Stimulated activated naive B cell treated with anti-CD40 and anti-IgM and Interleukin-4, amounts not matched to agents 10 μg/mL and 1 μg/mL and 100 μg/mL, for 72 hours (primary cell): ENCODE data around the gene MUSK.

Source experiments
- ATAC-seq, 2 donors: fragments of 150-1000 bp; cut with Tn5 transposase; replicated peaks; 2 replicates each; pipeline ENCODE4 v1.10.0; 2021; ENCODE audit warnings: moderate library complexity in 1 of 2
- DNase-seq: peaks from one replicate; pipeline ENCODE4 v3.0.0; 2021
- H3K27ac Mint-ChIP-seq: one replicate; pipeline ENCODE4 v1.8.0; 2022; ENCODE audit warnings: mild to moderate bottlenecking, mixed read lengths
- H3K27me3 Mint-ChIP-seq, 2 donors: one replicate each; pipeline ENCODE4 v1.8.0; 2022; ENCODE audit warnings: mixed read lengths in 2 of 2
- H3K36me3 Mint-ChIP-seq, 2 donors: one replicate each; pipeline ENCODE4 v1.8.0; 2022; ENCODE audit warnings: mixed read lengths in 2 of 2, mild to moderate bottlenecking in 1 of 2
- H3K4me1 Mint-ChIP-seq, 2 donors: one replicate each; pipeline ENCODE4 v1.8.0; 2022; ENCODE audit warnings: mixed read lengths in 2 of 2, mild to moderate bottlenecking in 1 of 2
- H3K4me3 Mint-ChIP-seq, 2 donors: one replicate each; pipeline ENCODE4 v1.8.0; 2022; ENCODE audit warnings: mild to moderate bottlenecking in 2 of 2, mixed read lengths in 2 of 2, moderate library complexity in 1 of 2
- H3K9me3 Mint-ChIP-seq, 2 donors: one replicate each; pipeline ENCODE4 v1.8.0; 2022; ENCODE audit warnings: mixed read lengths in 2 of 2, mild to moderate bottlenecking in 1 of 2

The MUSK gene

GRCh38 chr9:110788871-110789270 is 120.3 kb downstream of the MUSK start:
- H3K9me3 Mint-ChIP-seq: no peaks in the 10 kb centered on the region
- H3K4me1 Mint-ChIP-seq: no peaks in the 10 kb centered on the region
- H3K36me3 Mint-ChIP-seq: no peaks in the 10 kb centered on the region
- ATAC-seq (no peak), DNase-seq (no peak)
- no peak overlapping the region for H3K27ac Mint-ChIP-seq
- no peaks in the 10 kb centered on the region for H3K27me3 Mint-ChIP-seq
- no peak overlapping the region for H3K4me3 Mint-ChIP-seq

- H3K4me1 Mint-ChIP-seq: no peaks in the 10 kb centered on the region
- no peaks in the 10 kb centered on the region for H3K9me3 Mint-ChIP-seq
- H3K4me3 Mint-ChIP-seq: no peak overlapping the region
- no peaks in the 10 kb centered on the region for H3K36me3 Mint-ChIP-seq
- DNase-seq: no peak
- ATAC-seq: no peak
- H3K27ac Mint-ChIP-seq: no peak overlapping the region
- no peaks in the 10 kb centered on the region for H3K27me3 Mint-ChIP-seq
These were observed 129.0 kb downstream of the MUSK start for GRCh38 chr9:110797611-110798010.

- H3K4me1 Mint-ChIP-seq: no peaks in the 10 kb centered on the region
- DNase-seq (no peak), ATAC-seq (no peak)
- no peaks in the 10 kb centered on the region for H3K27me3 Mint-ChIP-seq
- H3K27ac Mint-ChIP-seq: no peak overlapping the region
- H3K4me3 Mint-ChIP-seq: no peak overlapping the region
- no peaks in the 10 kb centered on the region for H3K9me3 Mint-ChIP-seq
- no peaks in the 10 kb centered on the region for H3K36me3 Mint-ChIP-seq
These were observed 130.8 kb downstream of the MUSK start for GRCh38 chr9:110799396-110799795.

GRCh38 chr9:110801426-110801825 is 132.8 kb downstream of the MUSK start:
- no peak for ATAC-seq
- Mint-ChIP-seq H3K27me3 (no peaks in the 10 kb centered on the region), H3K9me3 (no peaks in the 10 kb centered on the region), H3K36me3 (no peaks in the 10 kb centered on the region), H3K4me1 (no peaks in the 10 kb centered on the region), H3K4me3 (no peak overlapping the region), H3K27ac (no peak overlapping the region)
- DNase-seq: no peak

- Mint-ChIP-seq H3K36me3 (no peaks in the 10 kb centered on the region), H3K27ac (no peak overlapping the region), H3K9me3 (no peaks in the 10 kb centered on the region), H3K4me3 (no peak overlapping the region), H3K27me3 (no peaks in the 10 kb centered on the region), H3K4me1 (no peaks in the 10 kb centered on the region)
- ATAC-seq (no peak), DNase-seq (no peak)
These were observed 133.9 kb downstream of the MUSK start for GRCh38 chr9:110802416-110803035.

- H3K27ac Mint-ChIP-seq: no peak overlapping the region
- no peaks in the 10 kb centered on the region for H3K4me1 Mint-ChIP-seq
- no peaks in the 10 kb centered on the region for H3K9me3 Mint-ChIP-seq
- ATAC-seq (peak; percentile 33 to 57), DNase-seq (no peak)
- H3K27me3 Mint-ChIP-seq: peaks cover 0 to 5% of the 10 kb centered on the region in 2 donors
- H3K36me3 Mint-ChIP-seq: no peaks in the 10 kb centered on the region
- H3K4me3 Mint-ChIP-seq: no peak overlapping the region
These were observed 139.5 kb downstream of the MUSK start for GRCh38 chr9:110807956-110808598.

- no peaks in the 10 kb centered on the region for H3K4me1 Mint-ChIP-seq
- H3K36me3 Mint-ChIP-seq: no peaks in the 10 kb centered on the region
- no peak for DNase-seq
These were observed 140.0 kb downstream of the MUSK start for GRCh38 chr9:110808599-110808980.

GRCh38 chr9:110809038-110809595 is 140.5 kb downstream of the MUSK start:
- Mint-ChIP-seq H3K4me1 (no peaks in the 10 kb centered on the region), H3K27me3 (peaks cover 0 to 5% of the 10 kb centered on the region in 2 donors), H3K9me3 (peaks cover 1 to 4% of the 10 kb centered on the region in 2 donors), H3K27ac (no peak overlapping the region), H3K4me3 (no peak overlapping the region), H3K36me3 (no peaks in the 10 kb centered on the region)
- DNase-seq (no peak), ATAC-seq (peak in 1 of 2 donors; percentile 33)

More at GRCh38 chr9:110808599-110808980, 140.0 kb downstream of the MUSK start:
- H3K9me3 Mint-ChIP-seq: peaks cover 0 to under 1% of the 10 kb centered on the region in 2 donors
- ATAC-seq: peak; percentile 68 to 84
- H3K27me3 Mint-ChIP-seq: peaks cover 0 to 5% of the 10 kb centered on the region in 2 donors
- no peak overlapping the region for H3K4me3 Mint-ChIP-seq
- no peak overlapping the region for H3K27ac Mint-ChIP-seq

- no peak overlapping the region for H3K27ac Mint-ChIP-seq
- no peak overlapping the region for H3K4me3 Mint-ChIP-seq
- no peaks in the 10 kb centered on the region for H3K4me1 Mint-ChIP-seq
- H3K27me3 Mint-ChIP-seq: peaks cover 0 to 5% of the 10 kb centered on the region in 2 donors
- no peak for ATAC-seq
- no peak for DNase-seq
- no peaks in the 10 kb centered on the region for H3K36me3 Mint-ChIP-seq
- H3K9me3 Mint-ChIP-seq: peaks cover 1 to 4% of the 10 kb centered on the region in 2 donors
These were observed 141.8 kb downstream of the MUSK start for GRCh38 chr9:110810262-110810976.

- ATAC-seq (no peak), DNase-seq (no peak)
- Mint-ChIP-seq H3K27me3 (peaks cover 0 to 5% of the 10 kb centered on the region in 2 donors), H3K4me1 (no peaks in the 10 kb centered on the region), H3K27ac (no peak overlapping the region), H3K36me3 (no peaks in the 10 kb centered on the region), H3K4me3 (no peak overlapping the region), H3K9me3 (peaks cover 1 to 4% of the 10 kb centered on the region in 2 donors)
These were observed 144.3 kb downstream of the MUSK start for GRCh38 chr9:110812886-110813285.

GRCh38 chr9:110814159-110814558 is 145.6 kb downstream of the MUSK start:
- DNase-seq (no peak), ATAC-seq (no peak)
- Mint-ChIP-seq H3K4me3 (no peak overlapping the region), H3K27ac (no peak overlapping the region), H3K27me3 (peaks cover 0 to 5% of the 10 kb centered on the region in 2 donors), H3K4me1 (no peaks in the 10 kb centered on the region), H3K36me3 (no peaks in the 10 kb centered on the region), H3K9me3 (peaks cover 1 to 4% of the 10 kb centered on the region in 2 donors)

GRCh38 chr9:110815361-110815760 is 146.8 kb downstream of the MUSK start:
- Mint-ChIP-seq H3K9me3 (peaks cover 1 to 4% of the 10 kb centered on the region in 2 donors), H3K4me1 (no peaks in the 10 kb centered on the region), H3K36me3 (no peaks in the 10 kb centered on the region), H3K27ac (no peak overlapping the region), H3K4me3 (no peak overlapping the region), H3K27me3 (peaks cover 0 to 5% of the 10 kb centered on the region in 2 donors)
- ATAC-seq (no peak), DNase-seq (no peak)

- no peaks in the 10 kb centered on the region for H3K27me3 Mint-ChIP-seq
- no peak overlapping the region for H3K4me3 Mint-ChIP-seq
- H3K36me3 Mint-ChIP-seq: no peaks in the 10 kb centered on the region
- DNase-seq (no peak), ATAC-seq (no peak)
- H3K9me3 Mint-ChIP-seq: peaks cover 4% of the 10 kb centered on the region in 2 donors
- H3K4me1 Mint-ChIP-seq: no peaks in the 10 kb centered on the region
- H3K27ac Mint-ChIP-seq: no peak overlapping the region
These were observed 151.8 kb downstream of the MUSK start for GRCh38 chr9:110820381-110820780.

- Mint-ChIP-seq H3K27me3 (no peaks in the 10 kb centered on the region), H3K36me3 (no peaks in the 10 kb centered on the region), H3K4me1 (no peaks in the 10 kb centered on the region), H3K27ac (no peak overlapping the region), H3K9me3 (peaks cover 4% of the 10 kb centered on the region in 2 donors), H3K4me3 (no peak overlapping the region)
- DNase-seq (no peak), ATAC-seq (no peak)
These were observed 152.5 kb downstream of the MUSK start for GRCh38 chr9:110821064-110821463.
